ENCODE data around the gene VASH1. TPM values are rescaled to one million over a fixed set of nuclear protein-coding genes. Genes with fewer than 3 reads are reported as not detected.

Gene VASH1
- polyA plus RNA-seq, 1 experiment, result 4.0 TPM

DNA sequence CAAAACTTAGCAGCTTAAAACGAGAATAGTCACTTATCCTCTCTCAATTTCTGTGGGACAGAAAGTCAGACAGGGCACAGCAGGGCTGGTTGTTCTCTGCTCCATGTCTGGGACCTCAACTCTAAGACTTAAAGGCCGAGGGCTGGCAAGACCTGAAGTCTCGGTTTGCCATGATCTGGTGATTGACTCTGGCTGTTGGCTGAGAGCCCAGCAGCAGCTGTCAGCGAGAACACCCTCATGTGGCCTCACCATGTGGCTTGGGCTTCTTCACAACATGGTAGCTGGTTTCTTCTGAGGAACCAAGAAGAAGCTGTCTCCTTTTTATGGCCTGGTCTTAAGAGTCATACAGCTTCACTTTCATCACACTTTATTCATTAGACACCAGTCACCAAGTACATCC lies 1.7 kb upstream of the VASH1 start:
- Histone ChIP-seq H3K36me3 (ENCODE audit: control insufficient read depth, insufficient read depth, low read length) (no peaks in the 10 kb centered on the region), H3K4me3 (ENCODE audit: low read depth, low read length) (no peak overlapping the region), H3K27me3 (ENCODE audit: control insufficient read depth, insufficient read depth, low read length) (no peaks in the 10 kb centered on the region)
- TF ChIP-seq, protein P1, sequence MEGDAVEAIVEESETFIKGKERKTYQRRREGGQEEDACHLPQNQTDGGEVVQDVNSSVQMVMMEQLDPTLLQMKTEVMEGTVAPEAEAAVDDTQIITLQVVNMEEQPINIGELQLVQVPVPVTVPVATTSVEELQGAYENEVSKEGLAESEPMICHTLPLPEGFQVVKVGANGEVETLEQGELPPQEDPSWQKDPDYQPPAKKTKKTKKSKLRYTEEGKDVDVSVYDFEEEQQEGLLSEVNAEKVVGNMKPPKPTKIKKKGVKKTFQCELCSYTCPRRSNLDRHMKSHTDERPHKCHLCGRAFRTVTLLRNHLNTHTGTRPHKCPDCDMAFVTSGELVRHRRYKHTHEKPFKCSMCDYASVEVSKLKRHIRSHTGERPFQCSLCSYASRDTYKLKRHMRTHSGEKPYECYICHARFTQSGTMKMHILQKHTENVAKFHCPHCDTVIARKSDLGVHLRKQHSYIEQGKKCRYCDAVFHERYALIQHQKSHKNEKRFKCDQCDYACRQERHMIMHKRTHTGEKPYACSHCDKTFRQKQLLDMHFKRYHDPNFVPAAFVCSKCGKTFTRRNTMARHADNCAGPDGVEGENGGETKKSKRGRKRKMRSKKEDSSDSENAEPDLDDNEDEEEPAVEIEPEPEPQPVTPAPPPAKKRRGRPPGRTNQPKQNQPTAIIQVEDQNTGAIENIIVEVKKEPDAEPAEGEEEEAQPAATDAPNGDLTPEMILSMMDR (IDR thresholded peaks at IDR 0.05; ENCODE audit: insufficient read depth, low read depth, low read length), result no peak
- POLR2A ChIA-PET, result no interaction called here
- CTCF ChIA-PET, result interaction anchor here (1.1 to 2.7 kb wide), 2 partner anchors 25 to 49 kb away, joined by 3 to 8 read pairs; no protein-coding TSS in a partner anchor
- no peak for DNase-seq (ENCODE audit: low read depth)

DNA sequence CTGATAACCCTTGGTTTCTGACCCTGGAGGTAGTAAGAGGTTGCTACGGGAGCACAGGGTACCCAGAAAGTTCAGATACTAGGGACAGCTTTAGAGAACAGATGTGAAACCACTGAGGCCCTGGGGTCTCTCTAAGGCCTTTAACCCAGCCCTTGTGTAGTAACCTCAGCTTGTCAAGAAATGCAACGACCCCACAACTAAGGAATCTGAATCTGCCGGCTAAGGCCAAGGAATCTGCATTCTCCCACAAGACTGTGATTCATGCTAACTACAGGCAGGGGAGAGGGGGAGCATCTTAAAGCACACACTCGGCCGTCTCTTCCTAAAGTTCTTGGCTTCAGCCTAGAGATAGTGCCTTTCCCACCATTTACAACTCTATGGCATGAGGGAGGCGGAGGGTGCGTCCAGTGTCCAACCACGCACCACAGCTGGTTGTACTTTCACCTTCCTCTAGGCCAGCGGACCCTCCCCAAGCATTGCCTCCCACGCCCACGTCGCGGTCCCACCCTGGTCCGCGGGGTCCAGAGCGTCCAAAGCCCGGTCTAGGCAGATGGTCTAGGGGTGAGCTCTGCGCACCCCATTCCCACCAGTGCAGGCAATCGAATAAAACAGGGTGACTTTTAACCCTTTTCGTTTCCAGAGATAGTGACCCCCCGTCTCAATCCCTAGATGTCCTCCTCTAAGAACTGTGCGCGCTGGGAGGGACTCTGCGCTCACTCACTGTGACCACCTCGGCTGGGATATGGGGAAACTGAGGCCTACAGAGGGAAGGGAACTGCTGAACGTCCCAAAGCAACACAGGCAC lies 735 bp upstream of the VASH1 start:
- ChIA-PET CTCF (interaction anchor here (1.1 to 2.7 kb wide), 2 partner anchors 24 to 50 kb away, joined by 3 to 8 read pairs; no protein-coding TSS in a partner anchor), POLR2A (no interaction called here)
- Histone ChIP-seq H3K27me3 (ENCODE audit: control insufficient read depth, insufficient read depth, low read length) (no peaks in the 10 kb centered on the region), H3K36me3 (ENCODE audit: control insufficient read depth, insufficient read depth, low read length) (no peaks in the 10 kb centered on the region), H3K4me3 (ENCODE audit: low read depth, low read length) (peak overlapping the region; percentile 60)
- no peak for DNase-seq (ENCODE audit: low read depth)
- TF ChIP-seq, protein P1 (IDR thresholded peaks at IDR 0.05; ENCODE audit: insufficient read depth, low read depth, low read length), result no peak

DNA sequence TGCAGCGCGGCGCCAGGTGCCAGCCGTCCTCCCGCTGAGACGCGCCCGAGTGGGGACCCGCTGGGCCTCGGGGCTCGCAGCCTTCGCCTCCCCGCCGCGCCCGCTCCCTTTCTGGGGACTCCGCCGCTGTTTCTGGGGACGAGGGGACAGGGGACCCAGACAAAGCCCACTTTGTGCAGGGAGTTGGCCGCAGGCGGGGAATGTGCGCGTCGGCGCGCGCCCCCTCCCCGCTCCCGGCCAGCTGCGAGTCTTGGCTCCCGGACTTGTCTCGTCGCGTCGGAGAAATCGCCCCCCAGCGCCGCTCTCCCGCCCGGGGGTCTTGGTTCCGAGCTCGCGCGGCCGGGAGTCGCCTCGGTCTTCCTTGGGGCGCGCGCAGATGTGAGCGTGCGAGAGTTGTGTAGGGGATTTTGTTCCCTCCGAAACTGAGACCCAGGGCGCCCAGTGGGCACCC lies 717 bp downstream of the VASH1 start:
- no peaks in the 10 kb centered on the region; the same call in 1 of the 2 replicates for H3K27me3 ChIP-seq (ENCODE audit: control insufficient read depth, insufficient read depth, low read length)
- H3K36me3 ChIP-seq (ENCODE audit: control insufficient read depth, insufficient read depth, low read length), result no peaks in the 10 kb centered on the region
- DNase-seq (ENCODE audit: low read depth), result no peak
- POLR2A ChIA-PET, result no interaction called here
- CTCF ChIA-PET, result interaction anchor here (1.0 to 1.5 kb wide), 3 partner anchors 21 to 84 kb away, joined by 3 to 5 read pairs (median 3); no protein-coding TSS in a partner anchor
- H3K4me3 ChIP-seq (ENCODE audit: low read depth, low read length), result peak overlapping the region; percentile 60
- TF ChIP-seq, protein P1 (IDR thresholded peaks at IDR 0.05; ENCODE audit: insufficient read depth, low read depth, low read length), result no peak

DNA sequence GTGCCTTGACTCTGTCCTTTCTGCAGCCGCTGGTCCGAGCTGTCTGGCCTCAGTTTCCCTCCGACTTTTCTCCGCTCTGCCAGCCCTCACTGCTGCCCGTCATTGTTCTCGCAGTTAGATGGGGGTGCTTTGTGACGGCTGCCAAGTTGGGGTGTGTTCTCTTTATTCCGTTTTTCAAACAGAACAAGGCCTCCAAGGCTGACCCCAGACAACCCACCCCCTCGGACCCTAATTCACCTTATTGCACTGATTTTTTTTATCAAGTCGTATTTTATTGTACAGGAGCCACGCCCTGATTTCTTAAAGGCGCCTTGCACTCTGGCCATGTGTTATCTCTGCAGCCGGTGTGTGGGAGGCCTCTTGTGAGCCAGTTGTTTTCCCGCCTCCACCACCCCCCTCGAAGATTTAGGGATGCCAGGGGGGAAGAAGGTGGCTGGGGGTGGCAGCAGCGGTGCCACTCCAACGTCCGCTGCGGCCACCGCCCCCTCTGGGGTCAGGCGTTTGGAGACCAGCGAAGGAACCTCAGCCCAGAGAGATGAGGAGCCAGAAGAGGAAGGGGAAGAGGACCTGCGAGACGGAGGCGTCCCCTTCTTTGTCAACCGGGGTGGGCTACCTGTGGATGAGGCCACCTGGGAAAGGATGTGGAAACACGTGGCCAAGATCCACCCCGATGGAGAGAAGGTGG lies 1.3 kb downstream of the VASH1 start:
- no peaks in the 10 kb centered on the region for H3K36me3 ChIP-seq (ENCODE audit: control insufficient read depth, insufficient read depth, low read length)
- POLR2A ChIA-PET, result no interaction called here
- TF ChIP-seq, protein P1 (IDR thresholded peaks at IDR 0.05; ENCODE audit: insufficient read depth, low read depth, low read length), result no peak
- peak overlapping the region; percentile 60 for H3K4me3 ChIP-seq (ENCODE audit: low read depth, low read length)
- no peak for DNase-seq (ENCODE audit: low read depth)
- CTCF ChIA-PET, result interaction anchor here (1.1 to 1.5 kb wide), 2 partner anchors 21 to 23 kb away, joined by 3 to 5 read pairs; no protein-coding TSS in a partner anchor
- H3K27me3 ChIP-seq (ENCODE audit: control insufficient read depth, insufficient read depth, low read length), result no peaks in the 10 kb centered on the region; the same call in 1 of the 2 replicates
